GM19397 (cell line): ENCODE measurements around the gene MYF6.
"Not testable (repeated sequence)": the region's sequence is repeated elsewhere in the genome, so short reads cannot be mapped to it uniquely, and the experiment has no call there.

Experiments
- ATAC-seq: cut with Tn5 transposase; IDR thresholded peaks from one replicate; pipeline ENCODE4 v1.9.1; 2021; ENCODE audit warnings: mild to moderate bottlenecking, moderate library complexity; ENCODE audit not compliant: unreplicated experiment

The MYF6 gene

GRCh38 chr12:80707126-80707829 is at the start of gene MYF6:
Gene MYF6 (plus strand): TSS chr12:80707634. CDS start chr12:80707720, 86 bp downstream.
- no peak for ATAC-seq

- ATAC-seq = no peak
These were observed 47.8 kb upstream of the MYF6 start for GRCh38 chr12:80659512-80660063.

- no peak for ATAC-seq
These were observed 44.8 kb upstream of the MYF6 start for GRCh38 chr12:80662586-80662985.

- no peak for ATAC-seq
These were observed 37.2 kb upstream of the MYF6 start for GRCh38 chr12:80670214-80670613.

GRCh38 chr12:80676042-80676636 is 31.3 kb upstream of the MYF6 start:
- ATAC-seq = not testable (repeated sequence)

- no peak for ATAC-seq
These were observed 30.6 kb upstream of the MYF6 start for GRCh38 chr12:80676856-80677255.

GRCh38 chr12:80677994-80678393 is 29.4 kb upstream of the MYF6 start:
- no peak for ATAC-seq

GRCh38 chr12:80679346-80680131 is 27.9 kb upstream of the MYF6 start:
- ATAC-seq = no peak

GRCh38 chr12:80681287-80681686 is 26.1 kb upstream of the MYF6 start:
- ATAC-seq = no peak

- no peak for ATAC-seq
These were observed 25.6 kb upstream of the MYF6 start for GRCh38 chr12:80681786-80682185.

GRCh38 chr12:80684077-80684495 is 23.3 kb upstream of the MYF6 start:
- ATAC-seq = no peak

- no peak for ATAC-seq
These were observed 17.3 kb upstream of the MYF6 start for GRCh38 chr12:80690090-80690489.

- ATAC-seq = no peak
These were observed 16.9 kb upstream of the MYF6 start for GRCh38 chr12:80690513-80690912.

- no peak for ATAC-seq
These were observed 15.3 kb upstream of the MYF6 start for GRCh38 chr12:80692114-80692513.

- no peak for ATAC-seq
These were observed 10.1 kb upstream of the MYF6 start for GRCh38 chr12:80697270-80697887.

- no peak for ATAC-seq
These were observed 9.2 kb upstream of the MYF6 start for GRCh38 chr12:80698256-80698655.

GRCh38 chr12:80698847-80699542 is 8.4 kb upstream of the MYF6 start:
- ATAC-seq = no peak

GRCh38 chr12:80700327-80700726 is 7.1 kb upstream of the MYF6 start:
- no peak for ATAC-seq

- ATAC-seq = no peak
These were observed 6.0 kb upstream of the MYF6 start for GRCh38 chr12:80701388-80701787.
